ENCODE measurements around the gene DFFA. TPM values are rescaled to one million over a fixed set of nuclear protein-coding genes. Genes with fewer than 3 reads are reported as not detected.

DFFA gene
- total RNA-seq, 2 experiments from 2014 or later, result 76.7 to 81.8 TPM

- Mint-ChIP-seq H3K27ac (no peak overlapping the region), H3K4me3 (no peak overlapping the region), H3K4me1 (ENCODE audit: low read depth) (peaks cover 68% of the 10 kb centered on the region), H3K27me3 (no peaks in the 10 kb centered on the region), H3K36me3 (ENCODE audit: low read depth) (peaks cover 3% of the 10 kb centered on the region), H3K9me3 (no peaks in the 10 kb centered on the region)
- ATAC-seq, result no peak
- intact Hi-C loops (cut with micrococcal nuclease), result loop anchor here (10.0 kb wide), 1 partner anchor 419 kb away; no protein-coding TSS in a partner anchor
- CTCF ChIA-PET, result interaction anchor here (13.3 kb wide), 1 partner anchor 20 kb away, joined by 202 read pairs; no protein-coding TSS in a partner anchor
- POLR2A ChIA-PET, result interaction anchor here (0.7 to 1.3 kb wide), 2 partner anchors 50 to 411 kb away, joined by 3 to 4 read pairs; no protein-coding TSS in a partner anchor
- no peak for DNase-seq
- TF ChIP-seq, protein P1, sequence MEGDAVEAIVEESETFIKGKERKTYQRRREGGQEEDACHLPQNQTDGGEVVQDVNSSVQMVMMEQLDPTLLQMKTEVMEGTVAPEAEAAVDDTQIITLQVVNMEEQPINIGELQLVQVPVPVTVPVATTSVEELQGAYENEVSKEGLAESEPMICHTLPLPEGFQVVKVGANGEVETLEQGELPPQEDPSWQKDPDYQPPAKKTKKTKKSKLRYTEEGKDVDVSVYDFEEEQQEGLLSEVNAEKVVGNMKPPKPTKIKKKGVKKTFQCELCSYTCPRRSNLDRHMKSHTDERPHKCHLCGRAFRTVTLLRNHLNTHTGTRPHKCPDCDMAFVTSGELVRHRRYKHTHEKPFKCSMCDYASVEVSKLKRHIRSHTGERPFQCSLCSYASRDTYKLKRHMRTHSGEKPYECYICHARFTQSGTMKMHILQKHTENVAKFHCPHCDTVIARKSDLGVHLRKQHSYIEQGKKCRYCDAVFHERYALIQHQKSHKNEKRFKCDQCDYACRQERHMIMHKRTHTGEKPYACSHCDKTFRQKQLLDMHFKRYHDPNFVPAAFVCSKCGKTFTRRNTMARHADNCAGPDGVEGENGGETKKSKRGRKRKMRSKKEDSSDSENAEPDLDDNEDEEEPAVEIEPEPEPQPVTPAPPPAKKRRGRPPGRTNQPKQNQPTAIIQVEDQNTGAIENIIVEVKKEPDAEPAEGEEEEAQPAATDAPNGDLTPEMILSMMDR (IDR thresholded peaks at IDR 0.05), result no peak
These were observed 43.1 kb upstream of the DFFA start for GRCh38 chr1:10515301-10515975.

DNA sequence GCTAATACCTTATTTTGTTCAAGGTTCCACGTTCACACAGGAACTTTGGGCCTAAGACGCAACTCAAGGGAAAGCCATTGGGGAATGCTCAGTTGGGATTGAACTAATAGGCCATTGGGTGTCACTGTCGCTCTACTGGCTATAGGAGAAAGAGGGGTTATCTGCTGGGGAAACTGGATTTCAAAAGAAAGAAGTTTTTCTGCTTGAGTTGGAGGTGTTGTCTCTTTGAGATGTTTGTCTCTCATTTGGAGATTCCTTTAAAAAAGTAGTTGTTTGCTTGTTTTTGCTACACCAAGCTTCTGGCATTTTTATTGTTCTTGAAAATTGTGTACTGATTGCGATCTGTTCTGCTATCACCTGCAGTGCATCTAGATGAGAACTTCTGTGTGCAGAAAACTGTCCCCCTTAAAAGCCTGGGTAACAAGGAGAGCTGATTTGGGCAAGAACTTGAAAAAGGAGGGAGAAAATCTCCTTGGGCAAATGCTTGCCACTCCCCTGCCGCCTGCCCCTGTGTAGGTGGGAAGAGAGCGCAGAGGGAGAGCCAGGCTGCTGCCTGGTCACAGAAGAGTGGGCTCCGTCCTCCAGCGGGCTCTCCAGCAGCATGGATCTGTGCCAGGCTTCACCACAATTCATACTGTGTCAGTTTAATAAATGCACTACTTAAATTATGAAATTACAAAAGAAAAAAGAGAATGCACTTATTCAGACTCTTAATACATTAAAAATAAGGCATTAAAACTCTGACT lies 42.3 kb upstream of the DFFA start:
- H3K36me3 Mint-ChIP-seq (ENCODE audit: low read depth), result peaks cover 1% of the 10 kb centered on the region
- no peak overlapping the region for H3K4me3 Mint-ChIP-seq
- ChIA-PET CTCF (interaction anchor here (0.6 to 13.3 kb wide), 7 partner anchors 8 to 429 kb away, joined by 3 to 202 read pairs (median 3); no protein-coding TSS in a partner anchor), POLR2A (interaction anchor here (0.7 to 1.3 kb wide), 2 partner anchors 51 to 412 kb away, joined by 3 to 4 read pairs; no protein-coding TSS in a partner anchor)
- no peaks in the 10 kb centered on the region for H3K27me3 Mint-ChIP-seq
- ATAC-seq (no peak), DNase-seq (no peak)
- peaks cover 75% of the 10 kb centered on the region for H3K4me1 Mint-ChIP-seq (ENCODE audit: low read depth)
- H3K27ac Mint-ChIP-seq, result peak overlapping the region; percentile 6
- intact Hi-C loops (cut with micrococcal nuclease), result loop anchor here (5.0 to 10.0 kb wide), 2 partner anchors 178 to 420 kb away; no protein-coding TSS in a partner anchor
- no peaks in the 10 kb centered on the region for H3K9me3 Mint-ChIP-seq
- TF ChIP-seq, protein P1 (IDR thresholded peaks at IDR 0.05), result peak; percentile 26

DNA sequence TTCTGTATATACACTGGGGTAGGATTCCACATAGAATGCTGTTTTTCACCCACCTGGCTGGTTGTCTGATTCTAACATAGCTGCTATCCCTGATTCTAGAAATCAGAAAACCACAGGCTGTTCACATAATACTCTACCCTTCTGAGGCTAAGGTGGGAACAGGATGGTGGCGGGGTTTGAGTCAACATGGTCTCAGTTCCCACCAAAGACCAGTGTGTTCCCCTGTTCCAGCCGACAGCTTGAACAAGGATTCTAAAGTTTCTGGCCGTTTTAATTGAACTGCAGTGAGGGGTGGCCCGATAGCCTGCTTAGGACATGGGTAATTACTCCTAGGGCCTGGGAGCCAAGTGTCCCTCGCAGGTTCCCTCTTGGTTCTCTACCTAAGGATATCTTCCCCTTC lies 40.9 kb upstream of the DFFA start:
- POLR2A ChIA-PET, result interaction anchor here (1.5 to 2.1 kb wide), 2 partner anchors 15 to 17 kb away, joined by 4 to 10 read pairs; no protein-coding TSS in a partner anchor
- Mint-ChIP-seq H3K27ac (peak overlapping the region; percentile 48), H3K9me3 (no peaks in the 10 kb centered on the region), H3K36me3 (ENCODE audit: low read depth) (peaks cover 1% of the 10 kb centered on the region), H3K27me3 (no peaks in the 10 kb centered on the region), H3K4me3 (no peak overlapping the region), H3K4me1 (ENCODE audit: low read depth) (peaks cover 79% of the 10 kb centered on the region)
- CTCF ChIA-PET, result interaction anchor here (1.2 to 13.3 kb wide), 4 partner anchors 10 to 429 kb away, joined by 3 to 202 read pairs (median 7); no protein-coding TSS in a partner anchor
- TF ChIP-seq, protein P1 (IDR thresholded peaks at IDR 0.05), result no peak
- DNase-seq (peak; percentile 50), ATAC-seq (no peak)
- intact Hi-C loops (cut with micrococcal nuclease), result loop anchor here (2.0 to 10.0 kb wide), 3 partner anchors 14 to 422 kb away; no protein-coding TSS in a partner anchor

- no peak for ATAC-seq
- Mint-ChIP-seq H3K4me1 (ENCODE audit: low read depth) (peaks cover 72% of the 10 kb centered on the region), H3K27ac (peak overlapping the region; percentile 93), H3K9me3 (no peaks in the 10 kb centered on the region), H3K4me3 (peak overlapping the region; percentile 50), H3K36me3 (ENCODE audit: low read depth) (peaks cover 1% of the 10 kb centered on the region), H3K27me3 (no peaks in the 10 kb centered on the region)
- DNase-seq, result no peak
- ChIA-PET CTCF (interaction anchor here (1.0 to 13.3 kb wide), 4 partner anchors 9 to 180 kb away, joined by 4 to 202 read pairs (median 5); partner anchors contain the start of gene CENPS), POLR2A (interaction anchor here (1.0 to 4.6 kb wide), 5 partner anchors 9 to 16 kb away, joined by 3 to 15 read pairs (median 7); no protein-coding TSS in a partner anchor)
- TF ChIP-seq, protein P1 (IDR thresholded peaks at IDR 0.05), result no peak
- intact Hi-C loops (cut with micrococcal nuclease), result loop anchor here (5.0 to 10.0 kb wide), 2 partner anchors 181 to 423 kb away; no protein-coding TSS in a partner anchor
These were observed 39.2 kb upstream of the DFFA start for GRCh38 chr1:10511494-10511885.

All from activated CD8-positive, alpha-beta T cell treated with anti-CD3 and anti-CD28 coated beads for 36 hours (primary cell).